HG03108 (cell line): ENCODE data around the gene RAB23.
"Not testable (repeated sequence)": the region's sequence is repeated elsewhere in the genome, so short reads cannot be mapped to it uniquely, and the experiment has no call there.

Source experiments
- ATAC-seq: cut with Tn5 transposase; IDR thresholded peaks from one replicate; pipeline ENCODE4 v1.9.1; 2021; ENCODE audit warnings: moderate library complexity; ENCODE audit not compliant: unreplicated experiment

Gene RAB23

GRCh38 chr6:57243526-57243925 is 21.4 kb upstream of the RAB23 start:
- not testable (repeated sequence) for ATAC-seq

- no peak for ATAC-seq
Observed at GRCh38 chr6:57242505-57242904, 20.4 kb upstream of the RAB23 start.

- ATAC-seq: no peak
Observed at GRCh38 chr6:57226221-57226620, 4.1 kb upstream of the RAB23 start.

- no peak for ATAC-seq
Observed at GRCh38 chr6:57224769-57225515, 2.8 kb upstream of the RAB23 start.

- ATAC-seq: no peak
Observed at GRCh38 chr6:57222743-57223077, 603 bp upstream of the RAB23 start.

- ATAC-seq: peak; percentile 68
Observed at GRCh38 chr6:57221191-57221935, 744 bp downstream of the RAB23 start.

GRCh38 chr6:57220083-57220703 is 1.9 kb downstream of the RAB23 start:
- ATAC-seq: no peak

GRCh38 chr6:57217270-57217669 is 4.8 kb downstream of the RAB23 start:
- ATAC-seq: no peak

GRCh38 chr6:57216235-57217101 is 5.6 kb downstream of the RAB23 start:
- ATAC-seq: no peak

- no peak for ATAC-seq
Observed at GRCh38 chr6:57215260-57215659, 6.8 kb downstream of the RAB23 start.

GRCh38 chr6:57210060-57210459 is 12.0 kb downstream of the RAB23 start:
- ATAC-seq: no peak

GRCh38 chr6:57209030-57209429 is 13.1 kb downstream of the RAB23 start:
- ATAC-seq: no peak

- ATAC-seq: no peak
Observed at GRCh38 chr6:57207872-57208271, 14.2 kb downstream of the RAB23 start.

- no peak for ATAC-seq
Observed at GRCh38 chr6:57207141-57207540, 15.0 kb downstream of the RAB23 start.

GRCh38 chr6:57205550-57206328 is 16.4 kb downstream of the RAB23 start:
- no peak for ATAC-seq

GRCh38 chr6:57201718-57202117 is 20.4 kb downstream of the RAB23 start:
- ATAC-seq: no peak

- no peak for ATAC-seq
Observed at GRCh38 chr6:57198926-57199636, 23.0 kb downstream of the RAB23 start.

- ATAC-seq: no peak
Observed at GRCh38 chr6:57195457-57195856, 26.6 kb downstream of the RAB23 start.

- no peak for ATAC-seq
Observed at GRCh38 chr6:57193177-57193576, 28.9 kb downstream of the RAB23 start.

GRCh38 chr6:57190140-57190539 is 32.0 kb downstream of the RAB23 start:
- no peak for ATAC-seq
